Cardiac muscle cell (in vitro differentiated cells and primary cell): Measurements from ENCODE around the gene CARM1. TPM values are rescaled to one million over a fixed set of nuclear protein-coding genes. Genes with fewer than 3 reads are reported as not detected.

ENCODE experiments used
- DNase-seq, 2 donors: peaks; one replicate each; pipeline versions ENCODE4 v3.0.0 to v3.0.0-alpha.2; 2010 to 2017; ENCODE audit warnings: low read depth in 1 of 2, low spot score in 1 of 2
- H3K27ac ChIP-seq: fragments of 200-600 bp; sonication (generic); 2 replicates; pipeline ENCODE4 v1.5.1; 2016
- H3K27me3 ChIP-seq: fragments of 200-600 bp; sonication (generic); 2 replicates; pipeline ENCODE4 v1.6.0; 2016; ENCODE audit warnings: control low read depth
- H3K36me3 ChIP-seq: fragments of 200-600 bp; sonication (generic); 2 replicates; pipeline ENCODE4 v1.5.1; 2016; ENCODE audit warnings: control low read depth
- H3K4me1 ChIP-seq: fragments of 200-600 bp; sonication (generic); 2 replicates; pipeline ENCODE4 v1.8.1; 2017; ENCODE audit warnings: low read depth, mild to moderate bottlenecking, mixed run types
- H3K4me3 ChIP-seq: fragments of 200-600 bp; sonication (generic); 2 replicates; pipeline ENCODE4 v1.5.1; 2016; ENCODE audit warnings: mild to moderate bottlenecking
- H3K9me3 ChIP-seq: fragments of 200-600 bp; sonication (generic); 2 replicates; pipeline ENCODE4 v1.5.1; 2017; ENCODE audit warnings: low read depth, mild to moderate bottlenecking, control low read depth
- CTCF ChIP-seq: IDR thresholded peaks from 2 replicates; pipeline ENCODE4 v1.5.1; 2012; ENCODE audit warnings: low read depth, mild to moderate bottlenecking, low read length
- polyA plus RNA-seq: library from polyadenylated mRNA; unstranded; fragments of >200 nt; fragmentation: Nextera tagmentation; extraction: Ambion mirVana; gene quantifications from 2 replicates; pipeline ENCODE4 v1.2.1, GENCODE V29; 2016
- total RNA-seq: library from RNA; depleted of rRNA; stranded (reverse); fragments of >200 nt; gene quantifications from 2 replicates; pipeline ENCODE4 v1.2.3, GENCODE V29; 2016

Gene CARM1
- total and polyA plus RNA-seq, 2 experiments from 2014 or later: 46.8 to 90.7 TPM

GRCh38 chr19:10921199-10921909, 50.0 kb downstream of the CARM1 start:
- Histone ChIP-seq H3K4me3 (no peak overlapping the region), H3K27ac (peak overlapping the region; percentile 54), H3K27me3 (no peaks in the 10 kb centered on the region), H3K9me3 (no peaks in the 10 kb centered on the region), H3K36me3 (peaks cover 27% of the 10 kb centered on the region), H3K4me1 (no peaks in the 10 kb centered on the region)
- no peak for TF ChIP-seq CTCF
- no peak for DNase-seq

GRCh38 chr19:10921910-10922637, 50.7 kb downstream of the CARM1 start:
- H3K36me3 ChIP-seq: peaks cover 27% of the 10 kb centered on the region
- H3K27me3 ChIP-seq: no peaks in the 10 kb centered on the region
- peak overlapping the region; percentile 54 for H3K27ac ChIP-seq
- no peaks in the 10 kb centered on the region for H3K9me3 ChIP-seq
- H3K4me1 ChIP-seq: no peaks in the 10 kb centered on the region
- TF ChIP-seq CTCF: no peak
- no peak overlapping the region for H3K4me3 ChIP-seq
- DNase-seq: no peak

- Histone ChIP-seq H3K36me3 (peaks cover 27% of the 10 kb centered on the region), H3K27ac (no peak overlapping the region)
- TF ChIP-seq CTCF: no peak
These were observed 51.3 kb downstream of the CARM1 start for GRCh38 chr19:10922638-10923014.

GRCh38 chr19:10923260-10924112, 52.1 kb downstream of the CARM1 start:
- no peaks in the 10 kb centered on the region for H3K27me3 ChIP-seq
- peaks cover 23% of the 10 kb centered on the region for H3K36me3 ChIP-seq
- H3K9me3 ChIP-seq: no peaks in the 10 kb centered on the region
- no peak for TF ChIP-seq CTCF
- no peak for DNase-seq
- no peak overlapping the region for H3K4me3 ChIP-seq
- no peak overlapping the region for H3K27ac ChIP-seq
- H3K4me1 ChIP-seq: no peaks in the 10 kb centered on the region

More at GRCh38 chr19:10922638-10923014, 51.3 kb downstream of the CARM1 start:
- no peaks in the 10 kb centered on the region for H3K4me1 ChIP-seq
- no peaks in the 10 kb centered on the region for H3K9me3 ChIP-seq
- H3K4me3 ChIP-seq: no peak overlapping the region
- DNase-seq: no peak
- H3K27me3 ChIP-seq: no peaks in the 10 kb centered on the region

- peaks cover 16% of the 10 kb centered on the region for H3K36me3 ChIP-seq
- TF ChIP-seq CTCF: no peak
These were observed 53.2 kb downstream of the CARM1 start for GRCh38 chr19:10924597-10924996.

More at GRCh38 chr19:10924597-10924996, 53.2 kb downstream of the CARM1 start:
- no peak overlapping the region for H3K27ac ChIP-seq
- H3K4me1 ChIP-seq: peaks cover 1% of the 10 kb centered on the region
- H3K27me3 ChIP-seq: no peaks in the 10 kb centered on the region
- no peak for DNase-seq
- H3K9me3 ChIP-seq: no peaks in the 10 kb centered on the region
- no peak overlapping the region for H3K4me3 ChIP-seq
